IMR-90 (cell line): ENCODE results near the gene ANXA1. TPM values are rescaled to one million over a fixed set of nuclear protein-coding genes. Genes with fewer than 3 reads are reported as not detected.
A peak's percentile ranks its signal among the peaks of the same experiment; 100 is the strongest.

Experiments
- ATAC-seq: fragments of 200-7000 bp; cut with Tn5 transposase; 2 replicates; pipeline ENCODE4 v1.9.1; 2020; ENCODE audit warnings: low read depth, mild to moderate bottlenecking, moderate library complexity
- BruUV-seq: library from RNA; stranded (reverse); fragments of 400-500 nt; replicated peaks from 2 replicates; lab custom pipeline; 2021; lab: Mats Ljungman, UMichigan
- CTCF ChIA-PET: fragments of 300-600 bp; formaldehyde crosslinking; extraction: SDS; loops from one replicate; lab custom pipeline; 2021; ENCODE audit warnings: antibody characterized with exemption; lab: Yijun Ruan, JAX
- POLR2A ChIA-PET: fragments of 300-600 bp; sonication (Branson Sonifier 250); formaldehyde crosslinking; loops from one replicate; lab custom pipeline; 2022; ENCODE audit warnings: antibody characterized with exemption; ENCODE audit not compliant: unreplicated experiment; lab: Charles Lee
- DNase-seq: peaks from one replicate; pipeline ENCODE4 v3.0.0; 2013
- H2AFZ ChIP-seq: replicated peaks from 2 replicates; pipeline ENCODE3; 2013; ENCODE audit warnings: low read length, mild to moderate bottlenecking; ENCODE audit not compliant: poor library complexity
- H2AK5ac ChIP-seq: 2 replicates; pipeline ENCODE4 v1.6.1; 2013; ENCODE audit warnings: low read depth, low read length, inconsistent platforms
- H2AK9ac ChIP-seq: replicated peaks from 2 replicates; pipeline ENCODE3; 2013; ENCODE audit warnings: mild to moderate bottlenecking, low read depth, low read length, moderate library complexity; ENCODE audit not compliant: poor library complexity
- H2BK120ac ChIP-seq: 2 replicates; pipeline ENCODE4 v1.6.1; 2013; ENCODE audit warnings: low read depth, low read length, inconsistent platforms
- H2BK15ac ChIP-seq: 3 replicates; pipeline ENCODE4 v1.6.1; 2013; ENCODE audit warnings: low read depth, low read length, inconsistent platforms
- H2BK20ac ChIP-seq: 2 replicates; pipeline ENCODE4 v1.6.1; 2013; ENCODE audit warnings: low read depth, mild to moderate bottlenecking, inconsistent platforms, low read length, moderate library complexity
- H2BK5ac ChIP-seq: 2 replicates; pipeline ENCODE4 v1.6.1; 2013; ENCODE audit warnings: mild to moderate bottlenecking, low read depth, low read length, inconsistent platforms; ENCODE audit not compliant: poor library complexity, severe bottlenecking
- H3K14ac ChIP-seq: replicated peaks from 2 replicates; pipeline ENCODE4 v1.6.1; 2013; ENCODE audit warnings: low read depth, low read length, inconsistent platforms
- H3K18ac ChIP-seq: 2 replicates; pipeline ENCODE4 v1.6.1; 2013; ENCODE audit warnings: low read depth, low read length, control low read depth
- H3K23ac ChIP-seq: 2 replicates; pipeline ENCODE4 v1.6.1; 2013; ENCODE audit warnings: low read depth, low read length, inconsistent platforms
- H3K27ac ChIP-seq: 2 replicates; pipeline ENCODE4 v1.5.1; 2013; ENCODE audit warnings: mild to moderate bottlenecking, control low read depth, low read length; ENCODE audit not compliant: insufficient read depth
- H3K27me3 ChIP-seq: 2 replicates; pipeline ENCODE4 v1.6.1; 2013; ENCODE audit warnings: low read length; ENCODE audit not compliant: control insufficient read depth, insufficient read depth
- H3K36me3 ChIP-seq: 2 replicates; pipeline ENCODE4 v1.6.1; 2013; ENCODE audit warnings: low read length, mixed read lengths; ENCODE audit not compliant: control insufficient read depth, insufficient read depth
- H3K4ac ChIP-seq: 2 replicates; pipeline ENCODE4 v1.6.1; 2013; ENCODE audit warnings: low read depth, low read length, inconsistent platforms
- H3K4me1 ChIP-seq: 2 replicates; pipeline ENCODE4 v1.6.1; 2013; ENCODE audit warnings: low read length, mixed read lengths; ENCODE audit not compliant: control insufficient read depth, insufficient read depth
- H3K4me2 ChIP-seq: 2 replicates; pipeline ENCODE4 v1.6.1; 2013; ENCODE audit warnings: low read depth, mild to moderate bottlenecking, control low read depth, low read length, moderate library complexity
- H3K4me3 ChIP-seq: 2 replicates; pipeline ENCODE4 v1.5.1; 2013; ENCODE audit warnings: low read depth, mild to moderate bottlenecking, control low read depth, low read length, moderate library complexity; ENCODE audit not compliant: insufficient read depth
- H3K56ac ChIP-seq: 2 replicates; pipeline ENCODE4 v1.6.1; 2013; ENCODE audit warnings: low read length, inconsistent platforms; ENCODE audit not compliant: insufficient read depth; ENCODE audit errors: extremely low read depth
- H3K79me1 ChIP-seq, 2 experiments: 2 replicates each; pipeline ENCODE4 v1.6.1; 2013; ENCODE audit warnings: low read length in 2 of 2, inconsistent platforms in 1 of 2, low read depth in 1 of 2
- H3K9ac ChIP-seq: 2 replicates; pipeline ENCODE4 v1.6.1; 2013; ENCODE audit warnings: low read depth, low read length, control low read depth
- H3K9me1 ChIP-seq: 2 replicates; pipeline ENCODE4 v1.6.1; 2013; ENCODE audit warnings: low read length, inconsistent platforms; ENCODE audit not compliant: insufficient read depth
- H3K9me3 ChIP-seq: 2 replicates; pipeline ENCODE4 v1.6.1; 2013; ENCODE audit warnings: low read length; ENCODE audit not compliant: control insufficient read depth, insufficient read depth
- H4K20me1 ChIP-seq: 2 replicates; pipeline ENCODE4 v1.6.1; 2013; ENCODE audit warnings: low read length, inconsistent platforms; ENCODE audit not compliant: insufficient read depth
- H4K5ac ChIP-seq: 2 replicates; pipeline ENCODE4 v1.6.1; 2013; ENCODE audit warnings: mild to moderate bottlenecking, low read depth, low read length, control low read depth
- H4K8ac ChIP-seq, 2 experiments: 2 replicates each; pipeline ENCODE4 v1.6.1; 2013; ENCODE audit warnings: low read depth in 2 of 2, low read length in 2 of 2, control low read depth in 1 of 2, inconsistent platforms in 1 of 2
- H4K91ac ChIP-seq: 2 replicates; pipeline ENCODE4 v1.6.1; 2013; ENCODE audit warnings: low read depth, low read length, inconsistent platforms; ENCODE audit not compliant: insufficient read depth
- BHLHE40 ChIP-seq: fragments of 150-350 bp; IDR thresholded peaks from 2 replicates; pipeline ENCODE4 v1.6.1; 2016; ENCODE audit warnings: mild to moderate bottlenecking, low read depth, low read length
- CEBPB ChIP-seq: IDR thresholded peaks from 2 replicates; pipeline ENCODE4 v1.6.1; 2012; ENCODE audit warnings: low read depth, low read length, improper control_type of control experiment
- FOS ChIP-seq: fragments of 150-350 bp; IDR thresholded peaks from 2 replicates; pipeline ENCODE4 v1.6.1; 2016; ENCODE audit warnings: low read depth, low read length
- MAFK ChIP-seq: IDR thresholded peaks from 2 replicates; pipeline ENCODE4 v1.6.1; 2012; ENCODE audit warnings: low read depth, low read length, improper control_type of control experiment
- MAZ ChIP-seq: IDR thresholded peaks from 2 replicates; pipeline ENCODE4 v1.6.1; 2012; ENCODE audit warnings: low read depth, mild to moderate bottlenecking, low read length, improper control_type of control experiment, moderate library complexity, borderline replicate concordance
- MXI1 ChIP-seq: IDR thresholded peaks from 2 replicates; pipeline ENCODE4 v1.6.1; 2012; ENCODE audit warnings: low read depth, mild to moderate bottlenecking, low read length, moderate library complexity, borderline replicate concordance
- NFE2L2 ChIP-seq: fragments of 150-350 bp; IDR thresholded peaks from 2 replicates; pipeline ENCODE4 v1.6.1; 2016; ENCODE audit warnings: low read depth, mild to moderate bottlenecking, low read length
- POLR2A ChIP-seq: IDR thresholded peaks from 2 replicates; pipeline ENCODE4 v1.6.1; 2012; ENCODE audit warnings: mild to moderate bottlenecking, low read depth, low read length
- RAD21 ChIP-seq: IDR thresholded peaks from 2 replicates; pipeline ENCODE4 v1.6.1; 2012; ENCODE audit warnings: low read length, improper control_type of control experiment
- RCOR1 ChIP-seq: IDR thresholded peaks from 2 replicates; pipeline ENCODE4 v1.6.1; 2012; ENCODE audit warnings: mild to moderate bottlenecking, low read length, improper control_type of control experiment; ENCODE audit not compliant: insufficient replicate concordance
- RFX5 ChIP-seq: IDR thresholded peaks from 2 replicates; pipeline ENCODE4 v1.8.0; 2012; ENCODE audit warnings: low read depth, mild to moderate bottlenecking, low read length, moderate library complexity
- SMC3 ChIP-seq: fragments of 150-350 bp; IDR thresholded peaks from 2 replicates; pipeline ENCODE4 v1.6.1; 2016; ENCODE audit warnings: low read depth, mild to moderate bottlenecking, antibody characterized with exemption, low read length, moderate library complexity
- WGBS, 2 experiments: methylation state at CpG; one replicate each; pipeline versions ENCODE4 v1.1.5 to v1.1.7; 2013; ENCODE audit warnings: missing lambda C conversion rate in 2 of 2; ENCODE audit not compliant: insufficient read length in 1 of 2; ENCODE audit errors: extremely low coverage in 2 of 2; 5-methylcytosine and 5-hydroxymethylcytosine counted together
- dilution Hi-C: fragments of 300-500 bp; cut with HindIII; formaldehyde crosslinking; loops from one replicate; pipeline ENCODE4 v1.14.3; 2018; ENCODE audit warnings: low sequenced_read_pairs; ENCODE audit not compliant: unreplicated experiment
- in situ Hi-C: fragments of 300-500 bp; cut with MboI; formaldehyde crosslinking; loops from 3 replicates; pipeline ENCODE4 v1.14.3; 2019; ENCODE audit warnings: low sequenced_read_pairs, inconsistent platforms, mixed read lengths
- intact Hi-C: fragments of 100-400 bp; cut with micrococcal nuclease; formaldehyde crosslinking; loops from 2 replicates; pipeline ENCODE4 v1.10.0; 2022
- polyA plus RNA-seq, 3 experiments: library from polyadenylated mRNA; depleted of rRNA; stranded (reverse); fragments of >200 nt; gene quantifications; 2 replicates each; pipeline ENCODE4 v1.2.3, GENCODE V29; 2012; ENCODE audit warnings: low replicate concordance in 1 of 3
- total RNA-seq: library from RNA; depleted of rRNA; stranded (reverse); fragments of >200 nt; gene quantifications from 2 replicates; pipeline ENCODE4 v1.2.3, GENCODE V29; 2012
- TF ChIP-seq, protein P1 (sequence below): fragments of 150-350 bp; IDR thresholded peaks from 2 replicates; pipeline ENCODE4 v1.6.1; 2017; ENCODE audit warnings: mild to moderate bottlenecking, antibody characterized with exemption, low read length, low read depth
- TF ChIP-seq, protein P2 (sequence below): conservative IDR thresholded peaks from 2 replicates; pipeline ENCODE4 v1.5.1; 2012; ENCODE audit warnings: mild to moderate bottlenecking, low read depth, low read length, improper control_type of control experiment
- TF ChIP-seq, protein P3 (sequence below): fragments of 150-350 bp; IDR thresholded peaks from 2 replicates; pipeline ENCODE4 v1.6.1; 2016; ENCODE audit warnings: low read depth, mild to moderate bottlenecking, low read length, moderate library complexity, borderline replicate concordance

ANXA1 gene
- total and polyA plus RNA-seq, 2 of the 4 experiments (the other 2 are of a cell fraction), result 520 to 583 TPM

DNA sequence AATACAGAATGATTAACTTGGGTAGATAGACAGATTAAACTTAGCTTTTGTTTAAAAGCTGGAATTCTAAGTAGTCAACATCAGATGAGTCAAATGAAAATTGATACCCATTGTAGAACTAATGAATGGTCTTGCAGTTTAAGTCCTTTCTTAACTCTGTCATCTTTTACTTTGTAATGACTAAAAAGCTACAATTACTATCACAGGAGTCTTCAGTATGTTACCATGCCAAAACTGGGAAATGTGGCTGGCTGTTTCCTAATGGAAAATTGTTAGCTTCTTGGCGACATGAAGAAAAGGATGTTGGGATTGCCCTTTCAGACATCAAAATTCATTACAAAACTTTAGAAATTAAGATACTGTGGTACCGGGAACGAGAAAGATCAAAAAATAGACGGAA lies 20.2 kb upstream of the ANXA1 start:
- H4K91ac ChIP-seq, result no peak overlapping the region
- no peak overlapping the region for H2AK9ac ChIP-seq
- peak overlapping the region; percentile 68; the same call in 1 of the 2 replicates for H3K56ac ChIP-seq
- H3K23ac ChIP-seq, result no peak overlapping the region
- 0 out of 2 replicates have a peak overlapping the region, but pooled peaks have one; percentile 50 for H3K14ac ChIP-seq
- no peaks in the 10 kb centered on the region for H3K36me3 ChIP-seq
- no peak overlapping the region for H3K4me3 ChIP-seq
- peak overlapping the region; percentile 62; the same call in 1 of the 2 replicates for H2BK20ac ChIP-seq
- no peak overlapping the region for H3K18ac ChIP-seq
- intact Hi-C loops (no loop called here), dilution Hi-C loops (no loop called here), in situ Hi-C loops (no loop called here)
- POLR2A ChIA-PET, result interaction anchor here (0.6 kb wide), 1 partner anchor 12 kb away, joined by 3 read pairs; no protein-coding TSS in a partner anchor
- H3K9me1 ChIP-seq, result peaks cover 3% of the 10 kb centered on the region; the same call in 1 of the 2 replicates
- H3K79me1 ChIP-seq, result no peaks in the 10 kb centered on the region
- ATAC-seq, result no peak
- H3K27me3 ChIP-seq, result no peaks in the 10 kb centered on the region
- H3K9ac ChIP-seq, result no peak overlapping the region
- no peak overlapping the region; the same call in 2 of the 3 replicates for H2BK15ac ChIP-seq
- TF ChIP-seq MAFK, result no peak
- TF ChIP-seq FOS, result no peak
- TF ChIP-seq MXI1, result no peak
- TF ChIP-seq, protein P1, sequence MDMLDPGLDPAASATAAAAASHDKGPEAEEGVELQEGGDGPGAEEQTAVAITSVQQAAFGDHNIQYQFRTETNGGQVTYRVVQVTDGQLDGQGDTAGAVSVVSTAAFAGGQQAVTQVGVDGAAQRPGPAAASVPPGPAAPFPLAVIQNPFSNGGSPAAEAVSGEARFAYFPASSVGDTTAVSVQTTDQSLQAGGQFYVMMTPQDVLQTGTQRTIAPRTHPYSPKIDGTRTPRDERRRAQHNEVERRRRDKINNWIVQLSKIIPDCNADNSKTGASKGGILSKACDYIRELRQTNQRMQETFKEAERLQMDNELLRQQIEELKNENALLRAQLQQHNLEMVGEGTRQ, result no peak
- TF ChIP-seq SMC3, result no peak
- TF ChIP-seq BHLHE40, result no peak
- no peak for TF ChIP-seq POLR2A
- no peak for TF ChIP-seq CEBPB
- TF ChIP-seq, protein P2, sequence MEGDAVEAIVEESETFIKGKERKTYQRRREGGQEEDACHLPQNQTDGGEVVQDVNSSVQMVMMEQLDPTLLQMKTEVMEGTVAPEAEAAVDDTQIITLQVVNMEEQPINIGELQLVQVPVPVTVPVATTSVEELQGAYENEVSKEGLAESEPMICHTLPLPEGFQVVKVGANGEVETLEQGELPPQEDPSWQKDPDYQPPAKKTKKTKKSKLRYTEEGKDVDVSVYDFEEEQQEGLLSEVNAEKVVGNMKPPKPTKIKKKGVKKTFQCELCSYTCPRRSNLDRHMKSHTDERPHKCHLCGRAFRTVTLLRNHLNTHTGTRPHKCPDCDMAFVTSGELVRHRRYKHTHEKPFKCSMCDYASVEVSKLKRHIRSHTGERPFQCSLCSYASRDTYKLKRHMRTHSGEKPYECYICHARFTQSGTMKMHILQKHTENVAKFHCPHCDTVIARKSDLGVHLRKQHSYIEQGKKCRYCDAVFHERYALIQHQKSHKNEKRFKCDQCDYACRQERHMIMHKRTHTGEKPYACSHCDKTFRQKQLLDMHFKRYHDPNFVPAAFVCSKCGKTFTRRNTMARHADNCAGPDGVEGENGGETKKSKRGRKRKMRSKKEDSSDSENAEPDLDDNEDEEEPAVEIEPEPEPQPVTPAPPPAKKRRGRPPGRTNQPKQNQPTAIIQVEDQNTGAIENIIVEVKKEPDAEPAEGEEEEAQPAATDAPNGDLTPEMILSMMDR, result no peak
- no peak for TF ChIP-seq RFX5
- TF ChIP-seq MAZ, result no peak
- TF ChIP-seq, protein P3, sequence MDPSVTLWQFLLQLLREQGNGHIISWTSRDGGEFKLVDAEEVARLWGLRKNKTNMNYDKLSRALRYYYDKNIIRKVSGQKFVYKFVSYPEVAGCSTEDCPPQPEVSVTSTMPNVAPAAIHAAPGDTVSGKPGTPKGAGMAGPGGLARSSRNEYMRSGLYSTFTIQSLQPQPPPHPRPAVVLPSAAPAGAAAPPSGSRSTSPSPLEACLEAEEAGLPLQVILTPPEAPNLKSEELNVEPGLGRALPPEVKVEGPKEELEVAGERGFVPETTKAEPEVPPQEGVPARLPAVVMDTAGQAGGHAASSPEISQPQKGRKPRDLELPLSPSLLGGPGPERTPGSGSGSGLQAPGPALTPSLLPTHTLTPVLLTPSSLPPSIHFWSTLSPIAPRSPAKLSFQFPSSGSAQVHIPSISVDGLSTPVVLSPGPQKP, result no peak
- no peak for TF ChIP-seq NFE2L2
- TF ChIP-seq RAD21, result no peak
- TF ChIP-seq RCOR1, result no peak
- CTCF ChIA-PET, result interaction anchor here (1.5 to 2.5 kb wide), 2 partner anchors 10 to 24 kb away, joined by 4 to 5 read pairs; no protein-coding TSS in a partner anchor
- no peak overlapping the region for H2AFZ ChIP-seq
- peaks cover 4% of the 10 kb centered on the region; the same call in 1 of the 2 replicates for H3K4me1 ChIP-seq
- peak overlapping the region; percentile 81; the same call in 1 of the 2 replicates for H2BK120ac ChIP-seq
- H3K27ac ChIP-seq, result peak overlapping the region; percentile 48
- H4K8ac ChIP-seq, result no peak overlapping the region; a peak in 1 of 4 replicates
- H3K9me3 ChIP-seq, result no peaks in the 10 kb centered on the region
- no peak for DNase-seq
- no peak overlapping the region for H4K5ac ChIP-seq
- H2BK5ac ChIP-seq, result peak overlapping the region; percentile 82
- H4K20me1 ChIP-seq, result no peaks in the 10 kb centered on the region
- no CpG with 5 or more reads among the region's 4 CpGs for WGBS, 2 experiments
- H2AK5ac ChIP-seq, result no peak overlapping the region
- no peak overlapping the region for H3K4me2 ChIP-seq
- peak overlapping the region; percentile 26; the same call in 1 of the 2 replicates for H3K4ac ChIP-seq
- no TSS peak for BruUV-seq
